Measurements from ENCODE around the gene MKRN1. TPM values are rescaled to one million over a fixed set of nuclear protein-coding genes. Genes with fewer than 3 reads are reported as not detected.

Gene MKRN1, protein sequence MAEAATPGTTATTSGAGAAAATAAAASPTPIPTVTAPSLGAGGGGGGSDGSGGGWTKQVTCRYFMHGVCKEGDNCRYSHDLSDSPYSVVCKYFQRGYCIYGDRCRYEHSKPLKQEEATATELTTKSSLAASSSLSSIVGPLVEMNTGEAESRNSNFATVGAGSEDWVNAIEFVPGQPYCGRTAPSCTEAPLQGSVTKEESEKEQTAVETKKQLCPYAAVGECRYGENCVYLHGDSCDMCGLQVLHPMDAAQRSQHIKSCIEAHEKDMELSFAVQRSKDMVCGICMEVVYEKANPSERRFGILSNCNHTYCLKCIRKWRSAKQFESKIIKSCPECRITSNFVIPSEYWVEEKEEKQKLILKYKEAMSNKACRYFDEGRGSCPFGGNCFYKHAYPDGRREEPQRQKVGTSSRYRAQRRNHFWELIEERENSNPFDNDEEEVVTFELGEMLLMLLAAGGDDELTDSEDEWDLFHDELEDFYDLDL
- 100.0 TPM for total RNA-seq

DNA sequence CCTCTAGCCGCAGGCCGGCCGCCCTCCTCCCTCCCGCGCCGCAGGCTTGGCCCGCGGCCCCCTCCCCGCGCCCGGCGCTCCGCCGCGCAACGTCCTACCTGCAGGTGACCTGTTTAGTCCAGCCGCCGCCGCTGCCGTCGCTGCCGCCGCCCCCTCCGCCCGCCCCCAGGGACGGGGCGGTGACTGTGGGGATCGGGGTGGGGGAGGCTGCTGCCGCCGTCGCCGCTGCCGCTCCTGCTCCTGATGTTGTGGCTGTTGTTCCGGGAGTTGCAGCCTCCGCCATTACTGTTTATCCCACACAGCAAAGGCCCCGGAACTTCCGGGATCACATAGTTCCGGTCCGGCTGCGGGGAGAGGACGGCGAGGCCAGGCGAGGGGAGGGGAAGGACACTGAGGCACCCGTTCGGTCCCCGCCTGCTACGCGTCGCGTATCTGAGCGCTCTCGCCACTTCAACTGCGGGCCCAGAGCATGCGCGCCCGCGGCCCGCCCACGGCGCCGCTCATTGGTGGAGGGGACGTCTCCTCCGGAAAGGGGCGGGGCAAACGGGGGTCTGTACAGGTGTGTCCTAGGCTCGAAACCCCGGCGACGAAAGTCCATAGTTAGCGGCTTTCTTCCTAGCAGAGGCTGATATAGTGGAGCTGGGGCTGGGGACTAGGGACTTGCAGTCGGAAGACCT lies at the start of gene MKRN1:
MKRN1 (minus strand) TSS at position 444 of the 677 bp plus-strand sequence; CDS start at position 283, 161 bp downstream.

DNA sequence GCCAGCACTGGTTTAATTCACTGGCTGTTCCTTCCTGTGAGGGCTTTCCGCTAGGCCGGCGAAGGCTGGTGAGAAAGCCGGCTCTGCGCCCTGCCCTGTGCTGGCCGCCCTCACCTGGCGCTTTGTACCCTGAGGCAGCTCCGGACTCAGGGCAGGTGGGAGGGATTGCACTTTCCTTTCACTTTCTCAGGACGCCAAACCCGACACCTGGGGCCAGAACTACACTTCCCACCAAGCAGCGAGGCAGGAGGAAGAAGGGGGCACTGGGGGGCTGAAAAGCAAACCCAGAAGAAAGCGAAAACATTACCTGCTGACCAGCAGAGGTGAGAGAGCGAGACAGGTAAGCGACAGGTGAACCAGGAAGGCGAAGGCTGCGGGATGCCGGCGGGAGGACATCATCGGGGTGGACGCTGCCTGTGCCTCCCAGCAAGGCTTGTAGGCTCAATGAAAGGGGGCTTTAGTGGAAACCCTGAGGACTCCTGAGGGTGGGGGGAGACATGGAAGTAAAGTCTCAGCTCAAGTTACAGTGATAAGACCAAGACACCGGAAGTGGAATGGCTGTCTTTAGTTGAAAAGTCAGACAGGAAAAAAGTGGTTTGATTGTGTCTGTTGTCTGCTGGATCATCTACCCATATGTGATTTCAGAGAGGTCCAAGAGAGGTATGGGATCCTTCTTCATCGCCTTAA lies 75.3 kb downstream of the MKRN1 start, which contains the start of gene RAB19:
RAB19 (plus strand) TSS at position 181 of the 687 bp plus-strand sequence. CDS start 3,589 bp downstream, outside the sequence.

Other genes with a start within 250 kb of the MKRN1 start
- gene SLC37A3, start 81.0 kb downstream of the MKRN1 start, total RNA-seq: 64.3 TPM
- 4.7 TPM for gene RAB19, start 75.4 kb downstream of the MKRN1 start, total RNA-seq
- 32.6 TPM for gene DENND2A, start 161.3 kb upstream of the MKRN1 start, total RNA-seq
- gene ADCK2, start 193.4 kb upstream of the MKRN1 start, total RNA-seq: 18.2 TPM
- 152 TPM for gene NDUFB2, start 217.2 kb upstream of the MKRN1 start, total RNA-seq